ENCODE data around the gene BIRC2. TPM values are rescaled to one million over a fixed set of nuclear protein-coding genes. Genes with fewer than 3 reads are reported as not detected.

BIRC2 gene
- total and polyA plus RNA-seq, 4 donors, result 14.1 to 46.7 (median 29.5) TPM

GRCh38 chr11:102330231-102330630, 16.8 kb upstream of the BIRC2 start:
- H3K4me3 ChIP-seq (ENCODE audit: low read depth in 1 of 3, low read length in 3 of 3), result no peak overlapping the region
- peaks cover 5 to 34% (median 34%) of the 10 kb centered on the region in 4 donors for H3K36me3 ChIP-seq (ENCODE audit: control insufficient read depth in 4 of 4, insufficient read depth in 3 of 4, low read depth in 1 of 4, low read length in 3 of 4)
- H3K27me3 ChIP-seq (ENCODE audit: control insufficient read depth in 4 of 4, insufficient read depth in 4 of 4, low read length in 3 of 4), result no peaks in the 10 kb centered on the region
- H3K27ac ChIP-seq (ENCODE audit: low read depth in 1 of 2, low read length in 2 of 2), result no peak overlapping the region
- H3K9ac ChIP-seq (ENCODE audit: low read depth in 1 of 2, low read length in 2 of 2), result no peak overlapping the region
- no peaks in the 10 kb centered on the region for H3K4me1 ChIP-seq (ENCODE audit: control insufficient read depth in 4 of 4, insufficient read depth in 4 of 4, low read length in 3 of 4)
- H3K9me3 ChIP-seq (ENCODE audit: control insufficient read depth in 4 of 4, low read length in 3 of 4), result no peaks in the 10 kb centered on the region
- no peak for DNase-seq (ENCODE audit: low spot score)
- no peak for TF ChIP-seq GABPA (IDR thresholded peaks at IDR 0.05 in 1 of 2, conservative IDR thresholded peaks at IDR 0.05 in 1 of 2)
- TF ChIP-seq NR2F2 (IDR thresholded peaks at IDR 0.05), result no peak
- TF ChIP-seq ZBTB33 (IDR thresholded peaks at IDR 0.05), result no peak
- TF ChIP-seq JUND (IDR thresholded peaks at IDR 0.05), result no peak

- H3K27ac ChIP-seq (ENCODE audit: low read depth in 1 of 2, low read length in 2 of 2), result no peak overlapping the region
- no peak for TF ChIP-seq HNF4G (IDR thresholded peaks at IDR 0.05)
- TF ChIP-seq JUND (IDR thresholded peaks at IDR 0.05), result no peak
- no peak for TF ChIP-seq RXRA (IDR thresholded peaks at IDR 0.05)
- no peak for TF ChIP-seq FOXA2 (IDR thresholded peaks at IDR 0.05)
- no peak for TF ChIP-seq TAF1 (conservative IDR thresholded peaks at IDR 0.05)
- no peak for TF ChIP-seq ZBTB33 (IDR thresholded peaks at IDR 0.05)
- no peak for TF ChIP-seq CTCF (IDR thresholded peaks at IDR 0.05; ENCODE audit: low read depth, low read length, missing input control)
- TF ChIP-seq YY1 (IDR thresholded peaks at IDR 0.05), result no peak
- no peak for TF ChIP-seq HNF4A (conservative IDR thresholded peaks at IDR 0.05)
- TF ChIP-seq ATF3 (IDR thresholded peaks at IDR 0.05), result no peak
- TF ChIP-seq GABPA (IDR thresholded peaks at IDR 0.05 in 1 of 2, conservative IDR thresholded peaks at IDR 0.05 in 1 of 2), result no peak
- H3K4me1 ChIP-seq (ENCODE audit: control insufficient read depth in 4 of 4, insufficient read depth in 4 of 4, low read length in 3 of 4), result no peaks in the 10 kb centered on the region
- H3K9ac ChIP-seq (ENCODE audit: low read depth in 1 of 2, low read length in 2 of 2), result no peak overlapping the region
- H3K9me3 ChIP-seq (ENCODE audit: control insufficient read depth in 4 of 4, low read length in 3 of 4), result no peaks in the 10 kb centered on the region
- DNase-seq (ENCODE audit: low spot score), result no peak
- 95% methylated on average over 2 of the region's 2 CpGs for WGBS
- H3K27me3 ChIP-seq (ENCODE audit: control insufficient read depth in 4 of 4, insufficient read depth in 4 of 4, low read length in 3 of 4), result no peaks in the 10 kb centered on the region
- H3K4me3 ChIP-seq (ENCODE audit: low read depth in 1 of 3, low read length in 3 of 3), result no peak overlapping the region
- H3K36me3 ChIP-seq (ENCODE audit: control insufficient read depth in 4 of 4, insufficient read depth in 3 of 4, low read depth in 1 of 4, low read length in 3 of 4), result peaks cover 5 to 36% (median 33%) of the 10 kb centered on the region in 4 donors
These were observed 15.7 kb upstream of the BIRC2 start for GRCh38 chr11:102331341-102331740.

GRCh38 chr11:102332611-102332994, 14.4 kb upstream of the BIRC2 start:
- H3K9ac ChIP-seq (ENCODE audit: low read depth in 1 of 2, low read length in 2 of 2), result no peak overlapping the region
- H3K27ac ChIP-seq (ENCODE audit: low read depth in 1 of 2, low read length in 2 of 2), result no peak overlapping the region
- TF ChIP-seq JUND (IDR thresholded peaks at IDR 0.05) (no peak), HNF4A (conservative IDR thresholded peaks at IDR 0.05) (peak in 1 of 2 donors; percentile 11)
- WGBS, result 80% methylated on average over 1 of the region's 1 CpG
- H3K9me3 ChIP-seq (ENCODE audit: control insufficient read depth in 4 of 4, low read length in 3 of 4), result no peaks in the 10 kb centered on the region
- DNase-seq (ENCODE audit: low spot score), result no peak
- peaks cover 5 to 41% (median 33%) of the 10 kb centered on the region in 4 donors for H3K36me3 ChIP-seq (ENCODE audit: control insufficient read depth in 4 of 4, insufficient read depth in 3 of 4, low read depth in 1 of 4, low read length in 3 of 4)
- no peak overlapping the region for H3K4me3 ChIP-seq (ENCODE audit: low read depth in 1 of 3, low read length in 3 of 3)
- no peaks in the 10 kb centered on the region for H3K4me1 ChIP-seq (ENCODE audit: control insufficient read depth in 4 of 4, insufficient read depth in 4 of 4, low read length in 3 of 4)
- H3K27me3 ChIP-seq (ENCODE audit: control insufficient read depth in 4 of 4, insufficient read depth in 4 of 4, low read length in 3 of 4), result no peaks in the 10 kb centered on the region

All from liver (tissue), 9 donors.